GM12891 (cell line): Measurements from ENCODE around the gene ARHGAP19.

Source experiments
- PAX5 ChIP-seq: IDR thresholded peaks from 2 replicates; pipeline ENCODE4 v1.6.1; 2011; ENCODE audit warnings: low read length, moderate library complexity, mild to moderate bottlenecking; ENCODE audit not compliant: insufficient read depth, severe bottlenecking
- POLR2A ChIP-seq: IDR thresholded peaks from 2 replicates; pipeline ENCODE4 v1.6.1; 2011; ENCODE audit warnings: low read depth, low read length, control low read depth
- POLR2AphosphoS5 ChIP-seq: IDR thresholded peaks from 2 replicates; pipeline ENCODE4 v1.6.1; 2011; ENCODE audit warnings: low read depth, low read length, control low read depth
- POU2F2 ChIP-seq: IDR thresholded peaks from 2 replicates; pipeline ENCODE4 v1.6.1; 2011; ENCODE audit warnings: low read depth, mild to moderate bottlenecking, control low read depth, low read length, moderate library complexity
- SPI1 ChIP-seq: IDR thresholded peaks from 2 replicates; pipeline ENCODE4 v1.6.1; 2011; ENCODE audit warnings: low read depth, low read length, control low read depth
- TAF1 ChIP-seq: IDR thresholded peaks from 2 replicates; pipeline ENCODE4 v1.6.1; 2011; ENCODE audit warnings: low read depth, low read length, control low read depth

- TF ChIP-seq TAF1 (no peak), POLR2A (no peak), POLR2AphosphoS5 (no peak), PAX5 (no peak), SPI1 (no peak), POU2F2 (no peak)
These were observed 35.2 kb upstream of the ARHGAP19 start for GRCh38 chr10:97327348-97328294.
